Mucosa of stomach (tissue), 1 donor: Measurements from ENCODE around the gene SERPINB6.
"Not testable (repeated sequence)": the region's sequence is repeated elsewhere in the genome, so short reads cannot be mapped to it uniquely, and the experiment has no call there.

Experiments
- H3K27me3 ChIP-seq: one replicate; pipeline ENCODE4 v1.7.0; 2013; ENCODE audit warnings: mild to moderate bottlenecking, low read length; ENCODE audit not compliant: control insufficient read depth, insufficient read depth
- H3K36me3 ChIP-seq: one replicate; pipeline ENCODE4 v1.7.0; 2013; ENCODE audit warnings: low read length; ENCODE audit not compliant: control insufficient read depth, insufficient read depth
- H3K4me1 ChIP-seq: one replicate; pipeline ENCODE4 v1.7.0; 2013; ENCODE audit warnings: mild to moderate bottlenecking, low read length; ENCODE audit not compliant: control insufficient read depth, insufficient read depth
- H3K4me3 ChIP-seq: one replicate; pipeline ENCODE4 v1.7.0; 2013; ENCODE audit warnings: low read length
- H3K9ac ChIP-seq: one replicate; pipeline ENCODE4 v1.7.0; 2013; ENCODE audit warnings: mild to moderate bottlenecking, low read length, moderate library complexity
- H3K9me3 ChIP-seq: one replicate; pipeline ENCODE4 v1.7.0; 2013; ENCODE audit warnings: mild to moderate bottlenecking, low read length, moderate library complexity; ENCODE audit not compliant: control insufficient read depth
- donor health status: Pancreatic carcinoma.

Gene SERPINB6

DNA sequence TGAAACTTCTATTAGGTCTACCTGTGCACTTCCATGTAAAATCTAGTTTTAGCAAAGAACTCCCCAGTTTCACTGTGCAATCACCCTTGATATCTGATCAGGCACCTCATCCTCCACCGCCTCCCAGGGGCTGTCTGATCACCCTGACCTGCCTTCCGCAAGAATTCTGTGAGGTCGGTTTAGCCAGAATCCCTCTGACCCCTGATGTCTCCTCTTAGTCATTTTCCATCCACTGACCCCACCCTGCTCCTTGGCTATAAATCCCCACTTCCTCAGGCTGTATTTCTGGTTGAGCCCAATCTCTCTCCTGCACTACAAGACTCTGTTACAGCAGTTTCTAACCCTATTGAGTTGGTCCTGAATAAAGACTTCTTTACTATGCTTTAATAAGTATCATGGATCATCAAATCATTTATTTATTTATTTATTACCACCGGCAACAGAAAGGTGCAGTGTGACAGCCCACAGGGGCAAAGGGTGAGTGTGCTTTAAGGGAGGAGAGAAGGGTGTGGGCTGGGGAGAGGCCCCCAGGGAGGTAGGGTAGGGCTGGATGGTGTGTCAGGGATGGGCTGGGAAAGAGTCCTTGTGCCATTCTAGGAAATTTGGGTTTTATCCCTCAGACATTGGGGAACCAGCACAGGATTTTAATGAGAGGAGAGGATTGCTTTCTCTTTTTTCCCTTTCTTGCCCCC lies 11.2 kb upstream of the SERPINB6 start:
- Histone ChIP-seq H3K27me3 (no peaks in the 10 kb centered on the region), H3K36me3 (no peaks in the 10 kb centered on the region), H3K4me3 (no peak overlapping the region), H3K9me3 (no peaks in the 10 kb centered on the region), H3K4me1 (peaks cover 71% of the 10 kb centered on the region), H3K9ac (peak overlapping the region; percentile 43)

DNA sequence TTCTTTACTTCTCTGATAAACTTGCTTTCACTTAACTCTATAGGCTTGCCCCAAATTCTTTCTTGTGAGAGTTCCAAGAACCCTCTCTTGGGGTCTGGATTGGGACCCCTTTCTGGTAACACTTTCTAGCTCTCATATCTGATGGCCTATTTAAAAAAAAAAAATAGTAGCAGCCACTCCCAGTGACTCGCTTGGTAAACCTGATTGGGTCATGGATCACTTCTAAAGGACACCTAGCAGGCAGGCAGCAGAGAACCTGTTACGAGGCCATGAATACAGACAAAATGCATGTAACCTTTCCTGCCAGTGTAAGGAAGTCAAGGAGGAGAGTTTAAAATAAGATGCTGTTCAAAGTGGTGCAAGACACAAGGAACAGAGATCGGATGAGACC lies 9.1 kb upstream of the SERPINB6 start:
- Histone ChIP-seq H3K4me3 (no peak overlapping the region), H3K36me3 (no peaks in the 10 kb centered on the region), H3K9me3 (no peaks in the 10 kb centered on the region), H3K9ac (peak overlapping the region; percentile 1), H3K4me1 (peaks cover 52% of the 10 kb centered on the region), H3K27me3 (no peaks in the 10 kb centered on the region)

DNA sequence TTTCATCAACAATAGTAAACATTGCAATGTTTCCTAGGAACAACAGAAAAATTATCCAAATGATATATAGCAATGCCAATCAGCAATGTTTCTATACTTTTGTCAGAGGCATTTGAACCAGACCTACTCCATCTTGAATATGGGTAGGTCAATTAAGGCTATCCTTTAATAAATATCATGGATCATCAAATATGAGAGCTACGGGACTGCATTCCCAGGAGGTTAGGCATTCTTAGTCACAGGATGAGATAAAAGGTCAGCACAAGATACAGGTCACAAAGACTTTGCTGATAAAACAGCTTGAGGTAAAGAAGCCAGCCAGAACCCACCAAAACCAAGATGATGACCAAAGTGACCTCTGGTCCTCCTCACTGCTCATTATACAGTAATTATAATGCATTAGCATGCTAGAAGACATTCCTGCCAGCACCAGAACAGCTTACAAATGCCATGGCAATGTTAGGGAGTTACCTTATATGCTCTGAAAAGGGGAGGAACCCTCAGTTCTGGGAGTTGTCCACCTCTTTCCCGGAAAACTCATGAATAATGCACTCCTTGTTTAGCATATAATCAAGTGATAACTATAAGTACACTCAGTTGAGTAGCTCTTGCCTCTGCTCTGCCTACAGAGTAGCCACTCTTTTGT lies 8.6 kb upstream of the SERPINB6 start:
- Histone ChIP-seq H3K9ac (peak overlapping the region; percentile 1), H3K27me3 (no peaks in the 10 kb centered on the region), H3K9me3 (no peaks in the 10 kb centered on the region), H3K4me1 (peaks cover 47% of the 10 kb centered on the region), H3K4me3 (no peak overlapping the region), H3K36me3 (no peaks in the 10 kb centered on the region)

DNA sequence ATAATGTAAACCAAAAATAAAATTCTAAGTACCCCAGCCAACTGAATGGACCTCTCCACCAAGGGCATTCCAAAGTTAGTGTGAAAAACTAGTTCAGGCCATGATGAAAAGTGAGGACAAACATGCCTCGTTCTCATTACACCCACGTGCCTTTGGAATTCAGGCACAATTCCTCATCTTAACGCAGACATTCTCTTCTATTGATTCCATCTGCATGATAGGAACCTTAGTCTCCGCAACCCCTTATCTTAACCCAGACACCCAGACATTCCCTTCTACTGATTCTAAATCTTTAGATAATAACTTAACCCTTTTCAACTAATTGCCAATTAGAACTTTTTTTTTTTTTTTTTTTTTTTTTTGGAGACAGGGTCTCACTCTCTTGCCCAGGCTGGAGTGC lies 7.6 kb upstream of the SERPINB6 start:
- Histone ChIP-seq H3K36me3 (no peaks in the 10 kb centered on the region), H3K9ac (no peak overlapping the region), H3K27me3 (no peaks in the 10 kb centered on the region), H3K9me3 (no peaks in the 10 kb centered on the region), H3K4me3 (no peak overlapping the region), H3K4me1 (peaks cover 43% of the 10 kb centered on the region)

DNA sequence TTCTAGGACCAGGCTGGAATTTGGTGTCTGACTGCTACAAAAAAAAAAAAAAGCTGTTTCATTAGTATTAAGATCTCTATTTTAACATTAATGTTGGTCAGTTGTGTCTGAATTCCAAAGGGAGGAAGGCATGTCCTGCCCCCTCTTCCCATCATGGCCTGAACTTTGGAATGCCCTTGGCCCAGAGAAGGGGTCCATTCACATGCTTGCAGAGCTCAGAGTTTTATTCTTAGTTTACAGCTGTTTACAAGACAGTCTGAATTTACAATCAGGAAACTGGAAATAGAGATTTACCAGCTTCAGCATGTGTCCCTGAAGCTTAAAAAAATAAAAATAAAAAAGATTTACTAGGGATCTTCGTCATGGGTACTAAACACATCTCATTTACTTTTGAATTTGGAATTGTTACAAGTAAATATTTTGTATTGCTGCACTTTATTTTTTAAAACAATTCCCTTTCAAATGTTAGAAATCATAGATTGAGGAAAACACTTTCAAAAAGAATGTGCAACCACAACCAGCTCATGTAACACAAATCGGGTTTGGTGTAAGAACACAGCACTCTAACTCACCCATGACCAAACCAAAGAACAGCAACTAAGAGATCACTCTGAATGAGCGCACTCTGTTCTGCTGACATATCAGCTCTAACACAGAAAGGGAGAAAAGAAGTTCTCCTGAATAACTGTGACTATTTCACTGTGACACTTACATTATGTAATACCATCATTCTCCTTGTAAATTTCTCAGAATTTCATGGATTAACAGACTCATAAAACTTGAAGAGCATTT lies 6.6 kb upstream of the SERPINB6 start:
- H3K27me3 ChIP-seq, result no peaks in the 10 kb centered on the region
- no peaks in the 10 kb centered on the region for H3K9me3 ChIP-seq
- peaks cover 34% of the 10 kb centered on the region for H3K4me1 ChIP-seq
- no peaks in the 10 kb centered on the region for H3K36me3 ChIP-seq
- no peak overlapping the region for H3K9ac ChIP-seq
- H3K4me3 ChIP-seq, result no peak overlapping the region

DNA sequence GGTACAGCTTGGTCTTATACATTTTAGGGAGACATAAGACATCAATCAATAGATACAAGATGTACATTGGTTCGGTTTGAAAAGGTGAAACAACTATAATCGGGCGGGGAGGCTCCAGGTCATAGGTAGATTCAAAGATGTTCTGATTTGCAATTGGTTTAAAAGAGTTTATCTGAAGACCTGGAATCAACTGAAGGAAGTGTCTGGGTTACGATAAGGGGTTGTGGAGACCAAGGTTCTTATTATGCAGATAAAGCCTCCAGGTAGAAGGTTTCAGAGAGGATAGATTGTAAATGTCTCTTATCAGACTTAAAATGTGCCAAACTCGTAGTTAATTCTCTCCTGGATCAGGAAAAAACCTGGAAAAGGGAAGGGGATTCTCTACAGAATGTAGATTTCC lies 5.9 kb upstream of the SERPINB6 start:
- Histone ChIP-seq H3K9me3 (no peaks in the 10 kb centered on the region), H3K4me3 (no peak overlapping the region), H3K9ac (no peak overlapping the region), H3K4me1 (peaks cover 26% of the 10 kb centered on the region), H3K36me3 (no peaks in the 10 kb centered on the region), H3K27me3 (no peaks in the 10 kb centered on the region)

DNA sequence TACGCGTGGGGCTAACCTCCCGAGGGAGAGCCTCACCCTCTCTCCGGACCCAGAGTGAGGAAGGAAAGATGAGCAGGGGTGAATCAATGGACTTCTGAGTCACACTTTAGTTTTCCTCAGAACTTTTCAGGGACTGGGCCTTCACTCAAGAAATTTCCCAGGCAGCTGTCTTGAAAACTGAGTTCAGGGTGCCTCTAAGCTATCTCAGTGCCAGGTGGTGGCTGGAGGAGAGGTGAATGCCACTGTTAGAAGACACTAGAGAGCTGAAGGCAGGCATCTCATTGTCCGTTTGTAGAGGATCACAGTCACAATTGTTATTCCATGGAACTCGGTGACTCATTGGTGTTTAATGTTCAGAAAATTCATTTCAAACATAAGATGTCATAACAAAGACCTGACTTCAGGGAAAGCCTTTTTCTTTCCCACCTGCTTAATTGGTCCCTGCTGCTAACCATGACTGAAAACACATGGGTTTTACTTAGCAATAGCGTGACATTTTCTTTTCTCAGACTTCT lies 5.3 kb upstream of the SERPINB6 start:
- no peaks in the 10 kb centered on the region for H3K36me3 ChIP-seq
- no peaks in the 10 kb centered on the region for H3K27me3 ChIP-seq
- H3K9me3 ChIP-seq, result no peaks in the 10 kb centered on the region
- H3K4me3 ChIP-seq, result no peak overlapping the region
- H3K4me1 ChIP-seq, result peaks cover 21% of the 10 kb centered on the region
- no peak overlapping the region for H3K9ac ChIP-seq

DNA sequence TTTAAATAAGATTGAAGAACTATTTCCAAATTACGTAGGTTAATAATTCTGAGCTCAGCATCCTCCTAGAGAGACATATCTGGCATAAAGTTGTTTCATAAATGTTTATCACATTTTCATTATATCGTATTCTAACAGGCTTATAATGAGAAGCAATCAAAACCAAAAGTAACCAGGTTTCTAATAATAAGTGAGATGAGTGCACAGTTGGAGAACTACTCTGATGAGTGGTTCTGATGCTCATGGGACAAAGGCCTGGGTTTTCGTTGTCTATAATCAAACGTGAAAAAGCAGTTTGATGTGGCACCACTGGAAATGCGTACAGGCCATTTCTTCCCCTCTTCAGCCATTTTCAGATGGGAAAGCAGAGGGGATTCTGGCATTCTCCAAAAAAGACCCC lies 4.7 kb upstream of the SERPINB6 start:
- H3K9me3 ChIP-seq, result no peaks in the 10 kb centered on the region
- no peaks in the 10 kb centered on the region for H3K27me3 ChIP-seq
- H3K9ac ChIP-seq, result no peak overlapping the region
- no peaks in the 10 kb centered on the region for H3K36me3 ChIP-seq
- peaks cover 15% of the 10 kb centered on the region for H3K4me1 ChIP-seq
- no peak overlapping the region for H3K4me3 ChIP-seq

DNA sequence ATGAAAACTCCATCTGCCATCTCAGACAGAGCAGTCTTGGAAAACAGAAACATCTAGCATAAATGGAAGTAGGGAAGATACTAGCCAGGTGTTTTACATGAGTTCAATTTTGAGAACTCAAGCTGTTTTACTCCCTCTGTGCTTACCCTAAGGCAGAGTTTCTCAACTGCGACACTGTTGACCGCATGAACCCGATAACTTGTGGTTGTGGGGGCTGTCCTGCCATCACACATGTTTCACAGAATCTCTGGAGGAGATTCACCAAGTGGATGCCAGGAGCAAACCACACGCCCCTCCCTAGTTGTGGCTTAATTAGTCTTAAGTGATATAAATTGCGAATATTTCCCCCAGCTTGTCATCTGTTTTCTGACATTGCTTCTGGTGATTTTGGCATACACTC lies 2.3 kb upstream of the SERPINB6 start:
- no peaks in the 10 kb centered on the region for H3K27me3 ChIP-seq
- no peak overlapping the region for H3K4me3 ChIP-seq

DNA sequence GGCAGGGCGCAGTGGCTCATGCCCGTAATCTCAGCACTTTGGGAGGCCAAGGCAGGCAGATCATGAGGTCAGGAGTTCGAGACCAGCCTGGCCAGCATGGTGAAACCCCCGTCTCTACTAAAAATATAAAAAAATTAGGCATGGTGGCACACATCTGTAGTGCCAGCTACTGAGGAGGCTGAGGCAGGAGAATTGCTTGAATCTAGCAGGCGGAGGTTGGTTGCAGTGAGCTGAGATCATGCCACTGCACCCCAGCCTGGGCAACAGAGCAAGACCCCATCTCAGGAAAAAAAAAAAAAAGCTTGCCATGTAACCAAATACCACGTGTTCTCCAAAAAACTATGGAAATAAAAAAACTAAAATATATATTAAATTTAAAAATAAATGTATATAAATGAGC lies 1.8 kb upstream of the SERPINB6 start:
- H3K27me3 ChIP-seq, H3K36me3 ChIP-seq, H3K9ac ChIP-seq, H3K9me3 ChIP-seq, H3K4me3 ChIP-seq: not testable (repeated sequence)
- H3K4me1 ChIP-seq, result peaks cover 12% of the 10 kb centered on the region

More for the DNA sequence above, 2.3 kb upstream of the SERPINB6 start:
- H3K9me3 ChIP-seq, result no peaks in the 10 kb centered on the region
- H3K36me3 ChIP-seq, result no peaks in the 10 kb centered on the region
- peaks cover 12% of the 10 kb centered on the region for H3K4me1 ChIP-seq
- H3K9ac ChIP-seq, result no peak overlapping the region

DNA sequence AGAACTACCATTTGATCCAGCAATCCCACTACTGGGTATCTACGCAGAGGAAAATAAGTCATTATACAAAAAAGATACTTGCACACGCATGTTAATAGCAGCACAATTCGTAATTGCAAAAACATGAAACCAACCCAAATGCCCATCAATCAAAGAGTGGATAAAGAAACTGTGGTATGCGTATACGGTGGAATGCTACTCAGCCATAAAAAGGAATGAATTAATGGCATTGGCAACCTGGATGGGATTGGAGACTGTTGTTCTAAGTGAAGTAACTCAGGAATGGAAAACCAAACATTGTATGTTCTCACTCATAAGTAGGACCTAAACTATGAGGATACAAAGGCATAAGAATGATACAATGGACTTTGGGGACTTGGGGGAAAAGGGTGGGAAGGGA lies 1.3 kb upstream of the SERPINB6 start:
- not testable (repeated sequence) for H3K9me3 ChIP-seq, H3K9ac ChIP-seq, H3K36me3 ChIP-seq, H3K27me3 ChIP-seq, H3K4me3 ChIP-seq
- peaks cover 12% of the 10 kb centered on the region for H3K4me1 ChIP-seq

DNA sequence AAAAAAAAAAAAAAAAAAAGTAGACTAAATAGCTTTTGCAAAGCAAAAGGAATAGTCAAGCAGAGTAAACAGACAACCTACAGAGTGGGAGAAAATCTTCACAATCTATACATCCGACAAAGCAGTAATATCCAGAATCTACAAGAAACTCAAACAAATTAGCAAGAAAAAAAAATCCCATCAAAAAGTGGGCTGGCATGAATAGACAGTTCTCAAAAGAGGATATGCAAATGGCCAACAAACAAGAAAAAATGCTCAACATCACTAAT lies 786 bp upstream of the SERPINB6 start:
- H3K36me3 ChIP-seq, H3K9me3 ChIP-seq, H3K4me3 ChIP-seq, H3K27me3 ChIP-seq: not testable (repeated sequence)
- H3K9ac ChIP-seq, result peak overlapping the region; percentile 86
- peaks cover 13% of the 10 kb centered on the region for H3K4me1 ChIP-seq
